ENCODE data around the gene SLC26A8.

GRCh38 chr6:35919085-35919826 is 105.2 kb downstream of the SLC26A8 start:
- TF ChIP-seq CTCF (conservative IDR thresholded peaks at IDR 0.05; ENCODE audit: low read depth in 2 of 2) (no peak), POLR2AphosphoS5 (IDR thresholded peaks at IDR 0.05; ENCODE audit: low read depth) (no peak), EZH2 (IDR thresholded peaks at IDR 0.05; ENCODE audit: low read depth, unreplicated experiment) (no peak), STAT1 (IDR thresholded peaks at IDR 0.05; ENCODE audit: unreplicated experiment) (no peak), CREB1 (CRISPR knock-in tag; IDR thresholded peaks at IDR 0.05; ENCODE audit: low read depth) (peak; percentile 11; the same call in 1 of the 2 replicates), ETS1 (IDR thresholded peaks at IDR 0.05) (no peak), REST (IDR thresholded peaks at IDR 0.05; ENCODE audit: unreplicated experiment) (no peak), EZH2phosphoT487 (IDR thresholded peaks at IDR 0.05; ENCODE audit: unreplicated experiment) (no peak), NANOG (IDR thresholded peaks at IDR 0.05; ENCODE audit: borderline replicate concordance) (no peak), ZNF114 (CRISPR knock-in tag; IDR thresholded peaks at IDR 0.05) (no peak), JUNB (IDR thresholded peaks at IDR 0.05; ENCODE audit: unreplicated experiment) (no peak), ZNF331 (CRISPR knock-in tag; IDR thresholded peaks at IDR 0.05; ENCODE audit: low read depth) (no peak)

All from GM23338 (cell line).